NOMO-1 treated with DMSO at 0.1 percent for 48 hours (cell line): ENCODE results near the gene LAMA3.

Experiments
- DNase-seq: peaks from one replicate; lab custom pipeline; 2025; ENCODE audit not compliant: unreplicated experiment; lab: John Stamatoyannopoulos, UW

The LAMA3 gene

DNA sequence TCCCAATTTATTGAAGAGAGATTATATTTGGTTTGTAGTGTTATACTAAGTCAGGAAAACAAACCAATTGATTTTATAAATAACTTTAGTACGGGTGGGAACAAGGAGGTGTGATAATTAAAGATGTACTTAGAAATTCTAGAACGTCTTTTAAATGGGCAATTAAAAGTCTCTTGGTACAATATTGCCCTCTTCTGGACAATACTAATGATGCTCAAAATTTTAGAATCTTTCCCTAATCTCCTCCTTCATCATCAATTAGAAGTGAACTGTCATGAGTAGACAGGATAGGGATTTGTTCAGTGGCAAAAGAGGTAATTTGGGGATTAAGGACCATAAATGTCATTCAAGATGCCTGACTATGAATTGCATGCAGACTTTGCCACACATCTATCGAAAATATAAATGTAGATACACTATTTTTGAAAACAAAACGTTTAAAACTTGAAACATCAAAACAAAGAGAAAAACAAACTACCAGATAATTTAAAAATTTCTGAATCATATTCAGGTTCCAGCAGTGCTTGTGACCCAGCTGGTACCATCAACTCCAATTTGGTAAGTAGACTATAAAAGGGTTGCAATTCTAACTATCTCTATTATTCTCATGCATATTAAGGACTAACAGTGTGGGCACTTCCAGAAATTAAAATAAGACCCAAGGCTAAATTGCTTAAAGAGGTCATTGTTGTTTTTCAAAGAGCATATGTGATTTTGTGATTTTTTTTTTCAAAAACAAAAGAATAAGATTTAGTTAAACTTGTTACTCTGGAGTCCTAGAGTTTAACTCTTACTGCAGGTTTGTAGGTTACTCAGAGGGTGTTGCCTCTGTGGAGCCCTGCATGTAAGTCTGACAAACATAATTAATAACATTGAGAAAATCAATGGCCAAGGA lies 123.5 kb downstream of the LAMA3 start:
- DNase-seq = peak; percentile 67

- DNase-seq = no peak
Observed at GRCh38 chr18:23814991-23815614, 125.8 kb downstream of the LAMA3 start.

- no peak for DNase-seq
Observed at GRCh38 chr18:23816021-23816420, 126.8 kb downstream of the LAMA3 start.

DNA sequence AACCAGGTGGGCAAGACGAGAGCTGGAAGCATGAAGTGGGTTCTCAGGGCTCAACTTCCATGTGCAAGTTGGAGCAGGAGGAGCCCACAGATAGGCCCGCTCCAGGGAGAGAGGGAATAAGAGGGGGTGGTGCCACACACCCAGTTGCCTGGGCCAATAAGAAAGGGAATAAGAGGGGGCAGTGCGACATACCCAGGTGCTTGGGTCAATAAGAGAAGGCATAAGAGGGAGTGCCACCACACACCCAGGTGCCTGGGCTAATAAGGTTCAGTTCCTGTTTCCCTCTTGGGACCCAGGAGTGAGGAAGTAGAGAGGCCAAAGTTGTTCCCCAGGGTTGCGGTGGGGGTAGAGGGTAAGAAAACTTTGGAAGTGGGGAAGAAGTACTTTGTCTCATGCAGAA lies 127.5 kb downstream of the LAMA3 start:
- peak; percentile 12 for DNase-seq

DNA sequence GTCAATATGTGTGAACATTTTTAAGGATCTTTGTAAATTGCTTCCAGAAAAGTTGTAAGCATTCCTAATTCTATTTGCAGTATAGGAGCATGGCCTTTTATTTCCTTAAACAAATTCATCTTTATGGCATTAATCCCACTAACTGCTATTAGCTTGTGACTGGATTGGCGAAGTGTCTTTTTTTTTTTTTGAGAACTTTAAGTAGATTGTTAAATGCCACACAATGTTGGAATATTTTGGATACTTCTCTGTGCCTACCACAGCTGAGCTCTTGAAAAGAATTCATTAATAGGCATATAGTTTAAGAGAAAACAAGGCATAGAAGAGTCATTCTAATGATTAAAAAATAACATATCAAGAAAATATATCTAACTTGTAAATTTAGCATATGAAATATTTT lies 129.7 kb downstream of the LAMA3 start:
- DNase-seq = no peak

GRCh38 chr18:23822590-23823385 lies 133.5 kb downstream of the LAMA3 start:
- no peak for DNase-seq

- no peak for DNase-seq
Observed at GRCh38 chr18:23824240-23824639, 135.0 kb downstream of the LAMA3 start.

DNA sequence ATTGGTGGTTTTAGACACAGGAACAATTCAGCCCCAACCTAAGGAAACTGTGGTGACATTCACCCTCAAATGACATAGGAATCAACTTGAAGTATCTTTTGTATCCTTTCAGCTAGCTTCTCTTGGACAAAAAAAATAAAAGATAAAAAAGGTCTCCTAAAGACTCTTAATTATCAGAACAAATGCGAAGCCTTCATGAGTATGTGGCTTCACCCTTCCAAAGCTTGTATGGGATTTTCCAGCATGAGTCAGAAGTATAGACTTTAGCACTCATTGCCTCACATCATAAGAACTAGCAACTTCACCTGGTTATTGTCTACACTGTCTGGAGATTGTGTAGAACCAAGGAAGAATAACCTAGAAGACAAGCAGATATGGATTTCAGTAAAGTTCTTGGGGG lies 135.4 kb downstream of the LAMA3 start:
- no peak for DNase-seq

DNA sequence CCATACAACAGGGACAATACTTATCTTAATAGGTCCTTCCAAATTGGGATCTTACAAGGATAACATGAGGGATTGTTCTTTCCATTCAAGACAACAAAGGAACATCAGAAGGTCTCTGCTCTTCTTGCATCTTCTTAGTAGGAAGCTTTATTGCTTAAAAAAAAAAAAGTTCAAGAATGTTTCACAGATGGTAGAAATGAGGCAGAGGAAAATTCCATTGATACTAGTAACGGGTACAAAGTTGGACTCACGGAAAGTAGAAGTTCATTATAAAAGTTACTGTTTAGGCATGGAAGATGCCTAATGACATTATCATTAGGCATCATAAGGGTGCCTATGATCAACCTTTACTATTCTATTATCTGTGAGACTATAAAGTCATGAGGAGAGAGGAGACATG lies 136.2 kb downstream of the LAMA3 start:
- no peak for DNase-seq

DNA sequence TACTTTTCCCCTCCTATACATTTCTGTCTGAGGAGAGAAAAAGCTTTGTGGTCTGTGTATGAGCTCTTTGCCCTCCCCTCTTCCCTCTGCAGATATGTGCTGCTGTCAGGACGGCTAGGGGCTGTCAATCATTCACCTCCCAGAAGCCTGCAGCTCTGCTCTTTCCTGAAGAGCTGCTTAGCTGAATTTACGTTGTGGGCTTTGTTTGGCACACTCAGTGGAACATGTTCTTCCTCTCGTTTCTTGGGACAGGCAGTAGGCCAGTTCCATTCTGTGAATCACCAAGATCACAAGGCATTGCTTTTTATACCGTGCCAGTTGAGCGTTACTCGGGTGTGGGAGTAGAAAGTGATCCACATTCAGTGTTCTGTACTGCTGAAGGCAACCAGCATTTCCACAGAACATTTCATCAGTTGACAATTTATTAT lies 136.7 kb downstream of the LAMA3 start:
- DNase-seq = no peak

- no peak for DNase-seq
Observed at GRCh38 chr18:23826850-23827620, 137.8 kb downstream of the LAMA3 start.

- no peak for DNase-seq
Observed at GRCh38 chr18:23827681-23828080, 138.4 kb downstream of the LAMA3 start.

- peak; percentile 92 for DNase-seq
Observed at GRCh38 chr18:23828426-23828825, 139.2 kb downstream of the LAMA3 start.

- no peak for DNase-seq
Observed at GRCh38 chr18:23832911-23833310, 143.7 kb downstream of the LAMA3 start.

GRCh38 chr18:23833714-23834113 lies 144.5 kb downstream of the LAMA3 start:
- no peak for DNase-seq

- DNase-seq = no peak
Observed at GRCh38 chr18:23835091-23835490, 145.8 kb downstream of the LAMA3 start.

DNA sequence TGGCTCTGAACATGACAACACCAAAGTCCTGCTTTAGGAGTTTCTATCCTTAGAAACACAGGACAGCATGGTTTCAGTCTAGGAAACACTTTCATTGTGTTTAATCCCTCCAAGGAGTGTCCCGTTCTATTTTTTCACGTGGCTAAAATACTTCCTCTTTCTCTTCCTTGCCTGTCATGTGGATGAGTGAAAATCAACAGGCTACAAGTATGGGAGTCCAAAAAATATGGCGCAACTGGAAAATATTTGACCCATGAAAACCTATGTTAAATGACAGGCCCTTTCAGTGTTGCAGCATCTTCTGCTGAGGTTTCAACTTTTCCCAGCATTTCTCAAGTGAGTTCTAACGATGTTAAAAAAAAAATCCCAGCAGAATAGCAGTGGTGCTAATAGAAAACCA lies 146.3 kb downstream of the LAMA3 start:
- peak; percentile 43 for DNase-seq

- peak; percentile 26 for DNase-seq
Observed at GRCh38 chr18:23837591-23837990, 148.3 kb downstream of the LAMA3 start.

DNA sequence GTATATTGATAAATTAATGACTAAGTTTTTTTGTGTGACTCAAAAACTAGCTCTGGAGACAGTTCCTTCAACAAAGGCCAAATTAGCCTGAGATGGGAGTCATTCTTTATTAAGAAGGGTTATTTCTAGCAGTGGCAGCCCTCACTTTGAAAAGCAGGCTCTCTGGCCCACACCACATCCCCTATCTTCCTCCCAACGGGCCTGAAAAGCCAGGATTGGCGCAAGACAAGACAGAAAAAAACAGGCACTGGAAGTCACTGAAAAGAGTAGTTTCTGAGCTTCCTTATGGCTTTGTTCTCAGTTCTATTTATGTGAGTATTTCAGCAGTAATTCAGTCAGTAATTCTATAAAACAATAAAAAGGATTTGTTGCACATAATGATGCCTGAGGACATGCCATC lies 149.0 kb downstream of the LAMA3 start:
- no peak for DNase-seq

GRCh38 chr18:23838801-23839366 lies 149.6 kb downstream of the LAMA3 start:
- no peak for DNase-seq

DNA sequence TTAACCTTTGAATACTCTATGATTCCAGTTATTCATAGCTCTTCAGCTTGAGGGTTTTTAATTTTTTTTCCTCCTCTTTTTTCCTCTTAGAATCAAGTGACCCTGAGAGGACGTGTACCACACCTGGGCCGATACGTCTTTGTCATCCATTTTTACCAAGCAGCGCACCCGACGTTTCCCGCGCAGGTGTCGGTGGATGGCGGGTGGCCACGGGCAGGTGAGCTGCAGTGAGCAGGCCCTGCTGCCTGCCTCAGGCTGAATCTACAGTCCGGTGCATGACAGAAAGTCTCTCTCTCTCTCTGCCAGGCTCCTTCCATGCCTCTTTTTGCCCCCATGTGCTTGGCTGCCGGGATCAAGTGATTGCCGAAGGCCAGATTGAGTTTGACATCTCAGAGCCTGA lies 153.1 kb downstream of the LAMA3 start:
- no peak for DNase-seq
